Thyroid gland (tissue), 4 donors: ENCODE results near the gene SP100.

Experiments used
- POLR2A ChIP-seq, 2 donors: fragments of 450-650 bp; IDR thresholded peaks; one replicate each; pipeline ENCODE4 v1.6.1; 2017; ENCODE audit warnings: antibody characterized with exemption in 2 of 2, mild to moderate bottlenecking in 2 of 2, moderate library complexity in 1 of 2
- TF ChIP-seq, protein P1 (sequence below), 6 experiments: fragments of 200-600 bp in 3 of 6; fragments of 450-650 bp in 3 of 6; sonication (generic) in 3 of 6; IDR thresholded peaks; one replicate each; pipeline ENCODE4 v1.5.1; 2016 to 2019; ENCODE audit warnings: antibody characterized with exemption in 6 of 6, mild to moderate bottlenecking in 2 of 6, inconsistent platforms in 1 of 6, moderate library complexity in 1 of 6

DNA sequence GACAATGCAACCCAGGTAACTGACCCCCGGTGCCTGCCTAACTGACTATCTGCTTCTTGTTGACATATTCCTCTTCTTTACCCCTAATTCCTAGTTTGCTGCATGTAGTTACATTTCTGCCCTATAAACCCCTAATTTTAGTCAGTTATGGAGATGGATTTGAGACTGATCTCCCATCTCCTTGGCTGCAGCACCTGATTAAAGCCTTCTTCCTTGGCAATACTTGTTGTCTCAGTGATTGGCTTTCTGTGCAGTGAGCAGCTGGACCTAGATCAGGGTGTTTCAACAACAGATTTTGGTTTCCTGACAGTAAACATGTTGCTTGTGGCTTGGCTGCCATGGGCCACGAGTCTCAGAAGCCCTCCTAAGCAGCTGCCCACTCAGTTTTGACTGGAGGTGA is 105.4 kb downstream of the SP100 start:
- TF ChIP-seq, protein P1, sequence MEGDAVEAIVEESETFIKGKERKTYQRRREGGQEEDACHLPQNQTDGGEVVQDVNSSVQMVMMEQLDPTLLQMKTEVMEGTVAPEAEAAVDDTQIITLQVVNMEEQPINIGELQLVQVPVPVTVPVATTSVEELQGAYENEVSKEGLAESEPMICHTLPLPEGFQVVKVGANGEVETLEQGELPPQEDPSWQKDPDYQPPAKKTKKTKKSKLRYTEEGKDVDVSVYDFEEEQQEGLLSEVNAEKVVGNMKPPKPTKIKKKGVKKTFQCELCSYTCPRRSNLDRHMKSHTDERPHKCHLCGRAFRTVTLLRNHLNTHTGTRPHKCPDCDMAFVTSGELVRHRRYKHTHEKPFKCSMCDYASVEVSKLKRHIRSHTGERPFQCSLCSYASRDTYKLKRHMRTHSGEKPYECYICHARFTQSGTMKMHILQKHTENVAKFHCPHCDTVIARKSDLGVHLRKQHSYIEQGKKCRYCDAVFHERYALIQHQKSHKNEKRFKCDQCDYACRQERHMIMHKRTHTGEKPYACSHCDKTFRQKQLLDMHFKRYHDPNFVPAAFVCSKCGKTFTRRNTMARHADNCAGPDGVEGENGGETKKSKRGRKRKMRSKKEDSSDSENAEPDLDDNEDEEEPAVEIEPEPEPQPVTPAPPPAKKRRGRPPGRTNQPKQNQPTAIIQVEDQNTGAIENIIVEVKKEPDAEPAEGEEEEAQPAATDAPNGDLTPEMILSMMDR (IDR thresholded peaks at IDR 0.05) = no peak
- no peak for TF ChIP-seq POLR2A (IDR thresholded peaks at IDR 0.05)
